ENCODE results near the gene CLP1.

DNA sequence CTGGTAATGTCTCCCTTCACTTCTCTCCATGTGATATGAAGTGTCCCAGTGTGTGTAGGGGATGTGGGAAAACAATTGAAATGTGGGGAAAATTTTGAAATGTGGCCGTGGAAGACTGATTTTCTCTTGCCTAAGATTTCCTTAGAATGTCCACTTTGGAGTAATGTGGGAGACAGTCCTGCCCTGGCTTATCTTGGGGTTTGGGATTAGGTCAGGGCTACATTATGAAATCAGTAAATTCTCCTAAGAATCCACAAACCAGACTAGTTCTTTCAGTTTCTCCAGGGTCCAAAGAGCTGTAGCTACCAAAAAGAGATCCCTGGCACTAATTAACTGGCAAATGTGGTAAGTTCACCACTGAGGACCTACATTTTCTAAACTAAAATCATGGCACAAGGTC, 30.7 kb upstream of the CLP1 start:
- TF ChIP-seq POLR2AphosphoS5 (IDR thresholded peaks at IDR 0.05), result no peak
- TF ChIP-seq, protein P1, sequence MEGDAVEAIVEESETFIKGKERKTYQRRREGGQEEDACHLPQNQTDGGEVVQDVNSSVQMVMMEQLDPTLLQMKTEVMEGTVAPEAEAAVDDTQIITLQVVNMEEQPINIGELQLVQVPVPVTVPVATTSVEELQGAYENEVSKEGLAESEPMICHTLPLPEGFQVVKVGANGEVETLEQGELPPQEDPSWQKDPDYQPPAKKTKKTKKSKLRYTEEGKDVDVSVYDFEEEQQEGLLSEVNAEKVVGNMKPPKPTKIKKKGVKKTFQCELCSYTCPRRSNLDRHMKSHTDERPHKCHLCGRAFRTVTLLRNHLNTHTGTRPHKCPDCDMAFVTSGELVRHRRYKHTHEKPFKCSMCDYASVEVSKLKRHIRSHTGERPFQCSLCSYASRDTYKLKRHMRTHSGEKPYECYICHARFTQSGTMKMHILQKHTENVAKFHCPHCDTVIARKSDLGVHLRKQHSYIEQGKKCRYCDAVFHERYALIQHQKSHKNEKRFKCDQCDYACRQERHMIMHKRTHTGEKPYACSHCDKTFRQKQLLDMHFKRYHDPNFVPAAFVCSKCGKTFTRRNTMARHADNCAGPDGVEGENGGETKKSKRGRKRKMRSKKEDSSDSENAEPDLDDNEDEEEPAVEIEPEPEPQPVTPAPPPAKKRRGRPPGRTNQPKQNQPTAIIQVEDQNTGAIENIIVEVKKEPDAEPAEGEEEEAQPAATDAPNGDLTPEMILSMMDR (IDR thresholded peaks at IDR 0.05; ENCODE audit: poor library complexity, severe bottlenecking), result no peak
- TF ChIP-seq, protein P2, sequence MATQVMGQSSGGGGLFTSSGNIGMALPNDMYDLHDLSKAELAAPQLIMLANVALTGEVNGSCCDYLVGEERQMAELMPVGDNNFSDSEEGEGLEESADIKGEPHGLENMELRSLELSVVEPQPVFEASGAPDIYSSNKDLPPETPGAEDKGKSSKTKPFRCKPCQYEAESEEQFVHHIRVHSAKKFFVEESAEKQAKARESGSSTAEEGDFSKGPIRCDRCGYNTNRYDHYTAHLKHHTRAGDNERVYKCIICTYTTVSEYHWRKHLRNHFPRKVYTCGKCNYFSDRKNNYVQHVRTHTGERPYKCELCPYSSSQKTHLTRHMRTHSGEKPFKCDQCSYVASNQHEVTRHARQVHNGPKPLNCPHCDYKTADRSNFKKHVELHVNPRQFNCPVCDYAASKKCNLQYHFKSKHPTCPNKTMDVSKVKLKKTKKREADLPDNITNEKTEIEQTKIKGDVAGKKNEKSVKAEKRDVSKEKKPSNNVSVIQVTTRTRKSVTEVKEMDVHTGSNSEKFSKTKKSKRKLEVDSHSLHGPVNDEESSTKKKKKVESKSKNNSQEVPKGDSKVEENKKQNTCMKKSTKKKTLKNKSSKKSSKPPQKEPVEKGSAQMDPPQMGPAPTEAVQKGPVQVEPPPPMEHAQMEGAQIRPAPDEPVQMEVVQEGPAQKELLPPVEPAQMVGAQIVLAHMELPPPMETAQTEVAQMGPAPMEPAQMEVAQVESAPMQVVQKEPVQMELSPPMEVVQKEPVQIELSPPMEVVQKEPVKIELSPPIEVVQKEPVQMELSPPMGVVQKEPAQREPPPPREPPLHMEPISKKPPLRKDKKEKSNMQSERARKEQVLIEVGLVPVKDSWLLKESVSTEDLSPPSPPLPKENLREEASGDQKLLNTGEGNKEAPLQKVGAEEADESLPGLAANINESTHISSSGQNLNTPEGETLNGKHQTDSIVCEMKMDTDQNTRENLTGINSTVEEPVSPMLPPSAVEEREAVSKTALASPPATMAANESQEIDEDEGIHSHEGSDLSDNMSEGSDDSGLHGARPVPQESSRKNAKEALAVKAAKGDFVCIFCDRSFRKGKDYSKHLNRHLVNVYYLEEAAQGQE (IDR thresholded peaks at IDR 0.05; ENCODE audit: borderline replicate concordance), result no peak
- no peak for TF ChIP-seq EZH2 (IDR thresholded peaks at IDR 0.05; ENCODE audit: borderline replicate concordance, insufficient read depth, low read length, poor library complexity, severe bottlenecking)
